HG03103 (cell line): ENCODE measurements around the gene UBQLNL.

Experiments used
- ATAC-seq: cut with Tn5 transposase; IDR thresholded peaks from one replicate; pipeline ENCODE4 v1.9.1; 2021; ENCODE audit warnings: low read depth; ENCODE audit not compliant: unreplicated experiment

Gene UBQLNL

GRCh38 chr11:5516599-5516998 is at the start of gene UBQLNL:
UBQLNL (minus strand) TSS chr11:5516699; CDS start chr11:5516441, 258 bp downstream.
- no peak for ATAC-seq

- ATAC-seq = no peak
Observed at GRCh38 chr11:5564259-5565019, 47.9 kb upstream of the UBQLNL start.

GRCh38 chr11:5557751-5558150 is 41.3 kb upstream of the UBQLNL start:
- no peak for ATAC-seq

- no peak for ATAC-seq
Observed at GRCh38 chr11:5556596-5557188, 40.2 kb upstream of the UBQLNL start.

- no peak for ATAC-seq
Observed at GRCh38 chr11:5553343-5553742, 36.8 kb upstream of the UBQLNL start.

GRCh38 chr11:5550440-5551095 is 34.1 kb upstream of the UBQLNL start:
- no peak for ATAC-seq

- ATAC-seq = no peak
Observed at GRCh38 chr11:5548440-5548839, 31.9 kb upstream of the UBQLNL start, which contains the start of gene OR52H1. OR52H1 (minus strand) TSS chr11:5548540; CDS start chr11:5545505, 3,035 bp downstream.

- no peak for ATAC-seq
Observed at GRCh38 chr11:5547982-5548381, 31.5 kb upstream of the UBQLNL start.

- ATAC-seq = no peak
Observed at GRCh38 chr11:5546457-5546856, 30.0 kb upstream of the UBQLNL start.

GRCh38 chr11:5541427-5541826 is 24.9 kb upstream of the UBQLNL start:
- ATAC-seq = no peak

GRCh38 chr11:5536482-5536881 is 20.0 kb upstream of the UBQLNL start:
- no peak for ATAC-seq

GRCh38 chr11:5534046-5534445 is 17.5 kb upstream of the UBQLNL start:
- ATAC-seq = no peak

- ATAC-seq = no peak
Observed at GRCh38 chr11:5531053-5531831, 14.7 kb upstream of the UBQLNL start.

GRCh38 chr11:5528495-5528894 is 12.0 kb upstream of the UBQLNL start:
- ATAC-seq = no peak

- no peak for ATAC-seq
Observed at GRCh38 chr11:5527716-5528115, 11.2 kb upstream of the UBQLNL start.

GRCh38 chr11:5524756-5525155 is 8.3 kb upstream of the UBQLNL start:
- ATAC-seq = no peak

GRCh38 chr11:5522308-5522707 is 5.8 kb upstream of the UBQLNL start:
- no peak for ATAC-seq

- no peak for ATAC-seq
Observed at GRCh38 chr11:5521540-5521939, 5.0 kb upstream of the UBQLNL start.

- no peak for ATAC-seq
Observed at GRCh38 chr11:5514841-5515240, 1.7 kb downstream of the UBQLNL start.

- ATAC-seq = no peak
Observed at GRCh38 chr11:5509803-5510202, 6.7 kb downstream of the UBQLNL start, which contains the start of gene UBQLN3. UBQLN3 (minus strand) TSS chr11:5509957; CDS start chr11:5509558, 399 bp downstream.

GRCh38 chr11:5508605-5509004 is 7.9 kb downstream of the UBQLNL start:
- ATAC-seq = no peak
